WERI-Rb-1 (cell line): ENCODE measurements around the gene SPOUT1.
A peak's percentile ranks its signal among the peaks of the same experiment; 100 is the strongest.
"Not testable (repeated sequence)": the region's sequence is repeated elsewhere in the genome, so short reads cannot be mapped to it uniquely, and the experiment has no call there.

Experiments
- DNase-seq: peaks from one replicate; pipeline ENCODE4 v3.0.0-alpha.2; 2020
- H3K27ac ChIP-seq: fragments of 250-450 bp; sonication (Bioruptor Pico); 2 replicates; pipeline ENCODE4 v1.5.1; 2020; ENCODE audit warnings: mild to moderate bottlenecking, moderate library complexity
- H3K27me3 ChIP-seq: fragments of 250-450 bp; sonication (Bioruptor Pico); 2 replicates; pipeline ENCODE4 v1.5.1; 2021; ENCODE audit warnings: mild to moderate bottlenecking, low read depth, moderate library complexity; ENCODE audit not compliant: insufficient read depth, severe bottlenecking
- H3K36me3 ChIP-seq: fragments of 250-450 bp; sonication (Bioruptor Pico); 2 replicates; pipeline ENCODE4 v1.5.1; 2020; ENCODE audit warnings: mild to moderate bottlenecking, moderate library complexity
- H3K4me3 ChIP-seq: 2 replicates; pipeline ENCODE4 v1.5.1; 2011; ENCODE audit warnings: low read depth, mild to moderate bottlenecking, control low read depth, low read length
- H3K9me3 ChIP-seq: fragments of 250-450 bp; sonication (Bioruptor Pico); 2 replicates; pipeline ENCODE4 v1.5.1; 2021; ENCODE audit warnings: mild to moderate bottlenecking, moderate library complexity; ENCODE audit not compliant: severe bottlenecking
- TF ChIP-seq, protein P1 (sequence below): IDR thresholded peaks from 2 replicates; pipeline ENCODE4 v1.5.1; 2011; ENCODE audit warnings: low read depth, mild to moderate bottlenecking, control low read depth, inconsistent platforms, low read length

SPOUT1 gene

DNA sequence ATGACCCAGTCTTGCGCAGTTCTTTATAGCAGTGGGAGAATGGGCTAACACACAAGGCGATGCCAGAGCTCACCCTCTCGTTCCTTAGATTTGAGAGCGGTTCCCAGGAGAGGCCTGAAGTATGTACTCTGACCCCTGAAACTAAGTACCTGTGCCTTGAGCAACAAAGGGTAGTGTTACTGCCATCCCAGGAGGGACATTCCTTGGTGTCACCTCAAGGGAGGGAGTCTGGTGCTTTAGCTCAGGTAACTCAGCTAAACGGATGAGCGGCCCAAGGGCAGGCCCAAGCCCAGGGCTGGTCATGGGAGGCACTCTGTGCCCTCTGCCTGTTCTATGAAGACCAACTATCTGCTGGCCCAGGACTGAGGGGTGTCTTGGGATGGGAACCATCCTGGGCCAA lies 31.9 kb upstream of the SPOUT1 start:
- no peaks in the 10 kb centered on the region for H3K9me3 ChIP-seq
- DNase-seq: no peak
- no peak overlapping the region for H3K4me3 ChIP-seq
- no peaks in the 10 kb centered on the region for H3K27me3 ChIP-seq
- H3K27ac ChIP-seq: no peak overlapping the region
- TF ChIP-seq, protein P1, sequence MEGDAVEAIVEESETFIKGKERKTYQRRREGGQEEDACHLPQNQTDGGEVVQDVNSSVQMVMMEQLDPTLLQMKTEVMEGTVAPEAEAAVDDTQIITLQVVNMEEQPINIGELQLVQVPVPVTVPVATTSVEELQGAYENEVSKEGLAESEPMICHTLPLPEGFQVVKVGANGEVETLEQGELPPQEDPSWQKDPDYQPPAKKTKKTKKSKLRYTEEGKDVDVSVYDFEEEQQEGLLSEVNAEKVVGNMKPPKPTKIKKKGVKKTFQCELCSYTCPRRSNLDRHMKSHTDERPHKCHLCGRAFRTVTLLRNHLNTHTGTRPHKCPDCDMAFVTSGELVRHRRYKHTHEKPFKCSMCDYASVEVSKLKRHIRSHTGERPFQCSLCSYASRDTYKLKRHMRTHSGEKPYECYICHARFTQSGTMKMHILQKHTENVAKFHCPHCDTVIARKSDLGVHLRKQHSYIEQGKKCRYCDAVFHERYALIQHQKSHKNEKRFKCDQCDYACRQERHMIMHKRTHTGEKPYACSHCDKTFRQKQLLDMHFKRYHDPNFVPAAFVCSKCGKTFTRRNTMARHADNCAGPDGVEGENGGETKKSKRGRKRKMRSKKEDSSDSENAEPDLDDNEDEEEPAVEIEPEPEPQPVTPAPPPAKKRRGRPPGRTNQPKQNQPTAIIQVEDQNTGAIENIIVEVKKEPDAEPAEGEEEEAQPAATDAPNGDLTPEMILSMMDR: no peak
- H3K36me3 ChIP-seq: no peaks in the 10 kb centered on the region; the same call in none of the 2 replicates

DNA sequence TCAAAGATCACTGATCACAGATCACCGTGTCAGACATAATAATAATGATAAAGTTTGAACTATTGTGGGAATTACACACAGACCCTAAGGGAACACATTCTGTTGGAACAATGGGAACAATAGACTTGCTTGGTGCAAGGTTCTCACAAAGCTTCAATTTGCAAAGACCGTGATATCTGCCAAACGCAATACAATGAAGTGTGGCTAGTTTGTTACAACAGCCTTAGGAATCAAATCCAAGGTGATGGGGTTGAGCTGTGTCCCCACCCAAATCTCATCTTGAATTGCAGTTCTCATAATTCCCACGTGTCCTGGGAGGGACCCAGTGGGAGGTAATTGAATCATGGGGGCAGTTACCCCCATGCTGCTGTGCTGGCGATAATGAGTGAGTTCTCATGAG lies 31.3 kb upstream of the SPOUT1 start:
- Histone ChIP-seq H3K4me3 (no peak overlapping the region), H3K27me3 (no peaks in the 10 kb centered on the region), H3K36me3 (no peaks in the 10 kb centered on the region; the same call in none of the 2 replicates), H3K27ac (no peak overlapping the region), H3K9me3 (no peaks in the 10 kb centered on the region)
- TF ChIP-seq, protein P1: no peak
- no peak for DNase-seq

DNA sequence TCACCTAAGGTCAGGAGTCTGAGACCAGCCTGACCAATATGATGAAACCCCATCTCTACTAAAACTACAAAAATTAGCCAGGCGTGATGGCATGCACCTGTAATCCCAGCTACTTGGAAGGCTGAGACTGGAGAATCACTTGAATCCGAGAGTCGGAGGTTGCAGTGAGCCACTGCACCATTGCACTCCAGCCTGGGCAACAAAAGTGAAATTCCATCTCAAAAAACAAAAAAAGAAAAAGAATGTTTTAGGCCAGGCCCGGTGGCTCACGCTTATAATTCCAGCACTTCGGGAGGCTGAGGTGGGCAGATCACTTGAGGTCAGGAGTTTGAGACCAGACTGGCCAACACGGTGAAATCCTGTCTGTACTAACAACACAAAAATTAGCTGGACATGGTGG lies 28.9 kb upstream of the SPOUT1 start:
- H3K27me3 ChIP-seq, H3K27ac ChIP-seq, H3K9me3 ChIP-seq, H3K4me3 ChIP-seq, DNase-seq, H3K36me3 ChIP-seq: not testable (repeated sequence)

DNA sequence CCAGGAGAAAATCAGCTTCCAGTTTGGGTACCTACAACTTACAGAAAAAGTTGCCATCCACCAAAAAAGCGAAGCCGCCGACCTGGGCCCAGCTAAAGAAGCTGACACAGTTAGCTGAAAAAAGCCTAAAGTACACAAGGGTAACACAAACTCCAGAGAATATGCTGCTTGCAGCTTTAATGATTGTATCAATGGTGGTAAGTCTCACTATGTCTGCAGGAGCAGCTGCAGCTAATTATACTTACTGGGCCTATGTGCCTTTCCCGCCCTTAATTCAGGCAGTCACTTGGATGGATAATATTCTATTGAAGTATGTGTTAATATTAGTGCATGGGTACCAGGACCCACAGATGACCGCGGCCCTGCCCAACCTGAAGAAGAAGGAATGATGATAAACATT lies 24.9 kb upstream of the SPOUT1 start:
- H3K27ac ChIP-seq: peak overlapping the region; percentile 69

DNA sequence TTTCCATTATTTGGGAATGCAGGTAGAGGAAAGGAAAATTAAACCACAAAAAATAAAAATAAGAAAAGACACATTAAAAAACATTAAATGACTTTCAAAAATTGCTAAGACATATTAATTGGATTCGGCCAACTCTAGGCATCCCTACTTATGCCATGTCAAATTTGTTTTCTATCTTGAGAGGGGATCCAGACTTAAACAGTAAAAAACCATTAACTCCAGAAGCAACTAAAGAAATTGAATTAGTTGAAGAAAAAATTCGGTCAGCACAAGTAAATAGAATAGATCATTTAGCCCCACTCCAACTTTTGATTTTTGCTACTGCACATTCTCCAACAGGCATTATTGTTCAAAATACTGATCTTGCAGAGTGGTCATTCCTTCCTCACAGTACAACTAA lies 23.1 kb upstream of the SPOUT1 start:
- not testable (repeated sequence) for H3K27me3 ChIP-seq, H3K4me3 ChIP-seq, H3K36me3 ChIP-seq, H3K9me3 ChIP-seq, H3K27ac ChIP-seq, DNase-seq

More for the DNA sequence above, 24.9 kb upstream of the SPOUT1 start:
- not testable (repeated sequence) for H3K4me3 ChIP-seq, DNase-seq, H3K9me3 ChIP-seq, H3K36me3 ChIP-seq, H3K27me3 ChIP-seq

DNA sequence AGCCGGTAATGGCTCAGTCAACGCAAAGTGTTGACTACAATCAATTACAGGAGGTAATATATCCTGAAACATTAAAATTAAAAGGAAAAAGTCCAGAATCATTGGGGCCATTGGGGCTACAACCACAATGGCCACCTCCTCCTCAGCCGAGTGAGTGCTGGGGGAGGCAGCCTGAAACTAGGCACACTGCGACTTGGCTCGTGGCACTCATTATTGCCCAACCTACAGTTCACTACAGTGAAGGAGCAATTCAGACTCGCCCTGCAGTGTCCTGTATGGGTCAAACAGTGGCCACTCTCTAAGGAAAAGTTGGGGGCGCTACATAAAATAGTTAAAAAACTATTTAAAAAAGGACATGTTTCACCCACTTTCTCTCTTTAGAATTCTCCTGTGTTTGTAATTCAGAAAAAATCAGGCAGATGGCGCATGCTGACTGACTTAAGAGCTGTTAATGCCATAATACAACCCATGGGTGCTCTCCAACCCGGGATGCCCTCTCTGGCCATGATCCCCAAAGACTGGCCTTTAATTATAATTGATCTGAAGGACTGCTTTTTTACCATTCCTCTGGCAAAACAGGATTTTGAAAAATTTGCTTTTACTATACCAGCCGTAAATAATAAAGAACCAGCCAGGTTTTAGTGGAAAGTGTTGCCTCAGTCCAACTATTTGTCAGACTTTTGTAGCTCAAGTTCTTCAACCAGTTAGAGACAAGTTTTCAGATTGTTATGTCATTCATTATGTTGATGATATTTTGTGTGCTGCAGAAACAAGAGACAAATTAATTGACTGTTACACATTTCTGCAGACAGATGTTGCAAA lies 22.4 kb upstream of the SPOUT1 start:
- H3K27me3 ChIP-seq, H3K36me3 ChIP-seq, H3K4me3 ChIP-seq, H3K27ac ChIP-seq, H3K9me3 ChIP-seq: not testable (repeated sequence)
- peak; percentile 66 for DNase-seq
- TF ChIP-seq, protein P1: peak; percentile 47; the same call in 1 of the 2 replicates

DNA sequence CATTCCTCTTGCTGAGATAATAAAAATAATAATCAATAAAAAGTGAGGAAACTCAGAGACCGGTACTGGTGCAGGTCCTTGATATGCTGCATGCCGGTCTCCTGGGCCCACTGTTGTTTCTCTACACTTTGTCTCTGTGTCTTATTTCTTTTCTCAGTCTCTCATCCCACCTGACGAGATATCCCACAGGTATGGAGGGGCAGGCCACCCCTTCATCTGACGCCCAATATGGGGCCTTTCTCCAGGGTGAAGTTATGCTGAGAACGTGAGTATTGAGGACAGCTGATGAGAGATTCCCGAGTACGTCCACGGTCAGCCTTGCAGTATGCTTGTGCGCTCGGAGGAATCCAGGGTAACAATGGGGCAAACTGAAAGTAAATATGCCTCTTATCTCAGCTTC lies 21.4 kb upstream of the SPOUT1 start:
- H3K4me3 ChIP-seq, H3K27me3 ChIP-seq, H3K36me3 ChIP-seq, DNase-seq, H3K27ac ChIP-seq, H3K9me3 ChIP-seq: not testable (repeated sequence)

DNA sequence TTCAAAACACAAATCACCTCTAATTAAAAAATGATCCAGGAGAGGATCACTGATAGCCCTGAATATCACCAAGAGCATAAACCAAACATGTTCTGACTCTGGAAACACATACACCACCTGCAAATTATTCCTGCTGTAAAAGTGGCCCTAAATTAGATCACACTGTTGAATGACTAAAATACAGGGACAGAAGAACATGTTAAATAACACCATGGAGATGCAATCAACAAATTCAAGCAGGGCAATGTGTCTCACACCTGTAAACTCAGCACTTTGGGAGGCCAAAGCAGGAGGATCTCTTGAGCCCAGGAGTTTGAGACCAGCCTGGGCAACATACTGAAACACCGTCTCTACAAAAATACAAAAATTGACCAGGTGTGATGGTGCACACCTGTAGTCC lies 18.2 kb upstream of the SPOUT1 start:
- TF ChIP-seq, protein P1: no peak
- DNase-seq: no peak
- H3K27me3 ChIP-seq: no peaks in the 10 kb centered on the region
- H3K27ac ChIP-seq: no peak overlapping the region
- no peaks in the 10 kb centered on the region for H3K9me3 ChIP-seq
- H3K36me3 ChIP-seq: no peaks in the 10 kb centered on the region
- no peak overlapping the region for H3K4me3 ChIP-seq
